Psoas muscle (tissue), 8 donors: ENCODE measurements around the gene IGF2BP1. TPM values are rescaled to one million over a fixed set of nuclear protein-coding genes. Genes with fewer than 3 reads are reported as not detected.

Source experiments
- ATAC-seq, 4 donors: fragments of 200-7000 bp; cut with Tn5 transposase; one replicate each; pipeline ENCODE4 v1.9.1; 2020; ENCODE audit warnings: moderate library complexity in 3 of 4, mild to moderate bottlenecking in 2 of 4
- DNase-seq, 2 donors: peaks; one replicate each; pipeline ENCODE4 v3.0.0-alpha.2; 2020
- H3K27ac ChIP-seq: fragments of 200-600 bp; one replicate; pipeline ENCODE4 v1.8.0; 2022
- H3K27me3 ChIP-seq, 3 donors: fragments of 200-600 bp in 1 of 3; one replicate each; pipeline versions ENCODE4 v1.6.1 to v1.8.0; 2013 to 2022; ENCODE audit warnings: low read length in 2 of 3, mild to moderate bottlenecking in 2 of 3, moderate library complexity in 1 of 3; ENCODE audit not compliant: insufficient read depth in 3 of 3
- H3K36me3 ChIP-seq, 2 donors: fragments of 200-600 bp in 1 of 2; one replicate each; pipeline versions ENCODE4 v1.6.1 to v1.8.0; 2013 to 2022; ENCODE audit warnings: low read depth in 1 of 2, mild to moderate bottlenecking in 1 of 2, moderate library complexity in 1 of 2; ENCODE audit not compliant: insufficient read depth in 1 of 2
- H3K4me1 ChIP-seq: fragments of 200-600 bp; one replicate; pipeline ENCODE4 v1.8.0; 2022
- H3K4me3 ChIP-seq: fragments of 200-600 bp; one replicate; pipeline ENCODE4 v1.8.0; 2022; ENCODE audit warnings: mild to moderate bottlenecking
- H3K9me3 ChIP-seq: fragments of 200-600 bp; one replicate; pipeline ENCODE4 v1.8.0; 2022
- WGBS, 3 donors: extraction: QIAGEN DNeasy Blood & Tissue Kit; methylation state at CpG; one replicate each; pipeline versions ENCODE4 v1.1.6 to v1.1.7; 2013; 5-methylcytosine and 5-hydroxymethylcytosine counted together
- intact Hi-C, 2 donors: fragments of 100-400 bp; cut with DNase I; formaldehyde crosslinking; loops; one replicate each; pipeline versions ENCODE4 v1.11.0 to v1.14.2; 2022
- polyA plus RNA-seq, 3 donors: library from polyadenylated mRNA; stranded (reverse); fragments of 200-250 nt; gene quantifications; one replicate each; pipeline ENCODE4 v1.2.3, GENCODE V29; 2013
- total RNA-seq, 4 donors: library from RNA; stranded (reverse); fragmentation: NEBNext Ultra II Directional in 2 of 4; extraction: Animal tissue kit (Norgen Biotek cat#: 25700) in 2 of 4; gene quantifications; one replicate each; pipeline versions ENCODE4 v1.2.1 to v1.2.4, GENCODE V29; 2021 to 2023
- TF ChIP-seq, protein P1 (sequence below): fragments of 200-600 bp; IDR thresholded peaks from one replicate; pipeline ENCODE4 v1.8.0; 2022; ENCODE audit warnings: antibody characterized with exemption
- donor health status: healthy with polysubstance abuse.
- donor health status: DM: no; HTN: no; CAD: no; lungs with moderate emphysema.
- donor health status: Bipolar disorder and iron deficiency.
- donor health status: healthy.
- donor health status: DM: yes; HTN: yes; CAD: no.
- donor health status: DM: no; HTN: no; CAD: no.
- donor health status: DM: no; HTN: no; CAD: no.
- donor health status: DM: yes; HTN: yes; CAD: no.

Gene IGF2BP1
- total and polyA plus RNA-seq, 7 donors: not detected

DNA sequence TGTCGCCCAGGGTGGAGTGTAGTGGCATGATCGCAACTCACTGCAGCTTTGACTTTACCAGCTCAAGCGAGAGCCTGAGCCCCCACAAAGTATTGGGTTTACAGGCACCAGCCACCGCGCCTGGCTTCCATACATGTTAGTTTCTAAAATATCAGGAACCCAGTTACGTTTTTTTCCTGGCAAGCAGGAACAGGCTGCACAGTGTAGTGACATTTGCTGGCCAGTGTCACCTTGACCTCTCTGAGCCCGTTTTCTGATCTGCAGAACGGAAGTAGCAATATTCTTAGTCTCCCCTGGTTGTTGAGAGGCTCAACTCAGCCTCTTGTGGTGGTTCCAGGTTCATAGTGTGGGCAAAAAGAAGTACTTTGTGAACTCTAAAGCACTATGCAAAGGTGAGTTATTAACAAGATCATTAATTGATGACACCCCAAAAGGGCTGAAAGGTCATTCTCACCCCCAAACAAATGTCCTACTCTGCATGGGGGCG lies 15.6 kb downstream of the IGF2BP1 start:
- Histone ChIP-seq H3K36me3 (no peaks in the 10 kb centered on the region), H3K4me1 (no peaks in the 10 kb centered on the region), H3K9me3 (no peaks in the 10 kb centered on the region), H3K27ac (no peak overlapping the region), H3K27me3 (peaks cover 3 to 96% (median 30%) of the 10 kb centered on the region in 3 donors), H3K4me3 (no peak overlapping the region)
- 64 to 68% (median 65%) methylated on average over 9 of the region's 9 CpGs for WGBS, 3 donors
- TF ChIP-seq, protein P1, sequence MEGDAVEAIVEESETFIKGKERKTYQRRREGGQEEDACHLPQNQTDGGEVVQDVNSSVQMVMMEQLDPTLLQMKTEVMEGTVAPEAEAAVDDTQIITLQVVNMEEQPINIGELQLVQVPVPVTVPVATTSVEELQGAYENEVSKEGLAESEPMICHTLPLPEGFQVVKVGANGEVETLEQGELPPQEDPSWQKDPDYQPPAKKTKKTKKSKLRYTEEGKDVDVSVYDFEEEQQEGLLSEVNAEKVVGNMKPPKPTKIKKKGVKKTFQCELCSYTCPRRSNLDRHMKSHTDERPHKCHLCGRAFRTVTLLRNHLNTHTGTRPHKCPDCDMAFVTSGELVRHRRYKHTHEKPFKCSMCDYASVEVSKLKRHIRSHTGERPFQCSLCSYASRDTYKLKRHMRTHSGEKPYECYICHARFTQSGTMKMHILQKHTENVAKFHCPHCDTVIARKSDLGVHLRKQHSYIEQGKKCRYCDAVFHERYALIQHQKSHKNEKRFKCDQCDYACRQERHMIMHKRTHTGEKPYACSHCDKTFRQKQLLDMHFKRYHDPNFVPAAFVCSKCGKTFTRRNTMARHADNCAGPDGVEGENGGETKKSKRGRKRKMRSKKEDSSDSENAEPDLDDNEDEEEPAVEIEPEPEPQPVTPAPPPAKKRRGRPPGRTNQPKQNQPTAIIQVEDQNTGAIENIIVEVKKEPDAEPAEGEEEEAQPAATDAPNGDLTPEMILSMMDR: no peak
- no peak for ATAC-seq
- intact Hi-C loops: no loop called here
- DNase-seq: no peak

DNA sequence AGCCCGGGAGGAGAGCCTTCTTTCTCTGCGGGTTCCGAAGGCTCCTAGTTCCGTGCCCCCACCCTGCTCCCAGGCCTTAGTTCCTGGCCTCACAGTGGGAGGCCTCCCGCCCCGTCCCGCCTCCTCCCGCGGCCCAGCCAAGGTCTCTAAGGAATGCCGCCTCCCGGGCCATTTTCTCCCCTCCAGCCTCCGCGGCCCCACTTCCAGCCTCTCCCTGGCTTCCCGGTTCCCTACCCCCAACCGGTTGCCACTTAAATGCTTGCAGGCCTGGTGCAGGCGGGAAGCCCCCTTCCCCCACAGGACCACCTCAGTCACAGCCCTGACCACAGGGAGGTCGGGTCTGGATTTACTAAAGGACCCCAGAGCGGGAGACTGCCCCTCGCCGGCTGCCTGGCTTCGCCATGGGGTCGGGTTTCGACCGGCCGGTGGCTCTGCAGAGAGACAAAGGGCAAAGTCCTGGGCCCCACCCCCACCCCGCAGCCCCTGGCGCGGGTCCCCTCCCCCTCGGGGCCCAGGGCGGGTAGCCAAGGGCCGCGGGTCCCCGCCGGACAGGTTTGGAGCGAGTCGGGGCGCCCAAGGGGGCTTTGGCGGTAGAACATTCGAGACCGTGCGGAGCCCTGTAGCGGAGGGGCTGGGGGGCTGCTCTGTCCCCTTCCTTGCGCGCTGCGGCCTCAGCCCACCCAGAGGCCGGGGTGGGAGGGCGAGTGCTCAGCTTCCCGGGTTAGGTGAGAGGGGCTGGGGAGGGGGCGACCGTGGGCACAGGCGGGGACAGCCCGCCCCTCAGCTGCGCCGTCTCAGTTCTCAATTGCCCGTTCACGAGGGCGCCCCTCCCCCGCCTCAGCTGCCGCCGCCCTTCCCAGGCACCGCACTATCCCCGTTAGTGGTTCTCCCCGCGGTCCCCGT lies 16.4 kb downstream of the IGF2BP1 start:
- DNase-seq (no peak), ATAC-seq (peak in 1 of 4 donors; percentile 27)
- no peaks in the 10 kb centered on the region for H3K9me3 ChIP-seq
- H3K4me1 ChIP-seq: no peaks in the 10 kb centered on the region
- intact Hi-C loops: no loop called here
- WGBS, 3 donors: 15 to 25% (median 21%) methylated on average over 29 to 65 of the region's 65 CpGs
- TF ChIP-seq, protein P1: no peak
- H3K4me3 ChIP-seq: no peak overlapping the region
- H3K27ac ChIP-seq: no peak overlapping the region
- H3K27me3 ChIP-seq: peaks cover 3 to 95% (median 30%) of the 10 kb centered on the region in 3 donors
- H3K36me3 ChIP-seq: no peaks in the 10 kb centered on the region

DNA sequence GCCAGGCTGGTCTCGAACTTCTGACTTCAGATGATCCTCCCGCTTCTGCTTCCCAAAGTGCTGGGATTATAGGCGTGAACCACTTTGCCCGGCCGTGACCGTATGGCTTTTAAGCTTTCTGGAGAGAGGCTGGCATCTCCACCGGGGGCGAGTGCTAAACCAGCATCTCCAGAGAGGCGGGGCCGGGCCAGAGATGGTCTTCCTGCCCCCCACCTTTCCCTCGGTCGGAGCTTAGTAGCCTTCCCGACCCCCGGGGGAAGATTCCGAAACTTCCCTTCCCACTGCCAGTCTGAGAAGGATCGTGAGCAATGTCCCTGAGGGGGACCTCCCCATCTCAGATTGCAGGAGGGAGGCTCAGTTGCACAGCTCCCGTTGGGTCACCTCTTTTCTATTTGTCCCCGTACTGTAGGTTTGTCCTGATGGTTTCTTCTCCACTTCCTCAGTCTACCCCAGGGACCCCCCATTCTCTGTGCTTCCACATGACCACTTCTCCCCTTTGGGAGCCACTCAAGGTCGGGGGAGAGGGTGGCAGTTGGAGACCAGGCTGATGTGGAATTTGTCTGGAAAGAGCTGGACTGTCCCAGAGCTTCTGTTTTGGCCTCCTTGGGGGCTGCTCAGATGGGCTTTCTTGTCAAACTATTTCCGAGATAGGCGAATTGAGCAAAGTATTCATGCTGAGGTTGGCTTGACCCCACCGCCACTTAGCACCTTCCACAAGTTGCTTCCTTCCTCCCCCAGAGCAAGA lies 18.2 kb downstream of the IGF2BP1 start:
- intact Hi-C loops: no loop called here
- TF ChIP-seq, protein P1: no peak
- Histone ChIP-seq H3K4me3 (no peak overlapping the region), H3K9me3 (no peaks in the 10 kb centered on the region), H3K4me1 (no peaks in the 10 kb centered on the region), H3K27ac (no peak overlapping the region), H3K36me3 (no peaks in the 10 kb centered on the region), H3K27me3 (peaks cover 3 to 88% (median 30%) of the 10 kb centered on the region in 3 donors)
- ATAC-seq (no peak), DNase-seq (no peak)
- WGBS, 3 donors: 25 to 35% (median 31%) methylated on average over 22 of the region's 22 CpGs

DNA sequence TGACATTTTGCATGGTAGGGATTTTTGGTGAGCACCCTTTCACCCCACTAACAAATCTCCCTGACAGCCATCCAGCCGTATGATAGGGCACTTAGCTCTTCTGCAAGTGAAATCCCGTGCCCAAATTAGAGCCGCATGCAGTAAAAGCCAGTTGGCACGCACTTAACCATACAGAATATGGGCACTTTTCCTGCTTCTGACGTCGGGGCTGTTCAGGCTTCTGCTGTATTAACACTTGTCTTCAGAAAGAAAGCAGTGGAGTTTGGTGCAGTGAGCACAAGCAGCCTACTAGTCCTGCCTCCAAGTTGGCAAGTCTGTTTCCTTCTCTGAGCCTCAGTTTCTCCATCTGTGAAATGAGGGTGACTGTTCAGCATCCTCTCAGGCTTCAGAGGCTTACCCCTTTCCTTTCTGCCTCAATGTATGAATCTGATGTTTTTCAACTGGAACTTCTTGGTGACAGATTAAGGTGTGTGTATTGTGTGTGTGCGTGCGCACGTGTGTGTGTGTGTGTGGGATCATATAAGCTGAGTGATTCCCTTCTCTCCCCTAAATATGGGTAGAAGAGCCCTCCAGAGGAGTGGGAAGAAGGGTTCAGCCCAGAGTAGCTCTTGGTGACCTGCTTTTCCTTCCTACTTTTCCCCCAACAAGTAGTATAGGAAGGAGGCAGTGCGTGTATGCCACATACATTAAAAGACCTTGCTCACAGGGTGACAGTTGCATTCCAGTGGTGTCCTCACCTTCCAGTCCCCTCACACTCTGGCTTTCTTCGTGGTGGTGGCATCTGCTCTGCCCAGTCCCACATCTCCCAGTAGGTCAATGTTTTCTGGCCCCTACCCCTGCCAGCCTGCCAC lies 19.0 kb downstream of the IGF2BP1 start:
- Histone ChIP-seq H3K4me1 (no peaks in the 10 kb centered on the region), H3K36me3 (no peaks in the 10 kb centered on the region), H3K4me3 (no peak overlapping the region), H3K27ac (no peak overlapping the region), H3K27me3 (peaks cover 3 to 80% (median 30%) of the 10 kb centered on the region in 3 donors), H3K9me3 (no peaks in the 10 kb centered on the region)
- intact Hi-C loops: no loop called here
- no peak for ATAC-seq
- TF ChIP-seq, protein P1: no peak
- WGBS, 3 donors: 18 to 22% (median 21%) methylated on average over 11 of the region's 11 CpGs
- no peak for DNase-seq
